Measurements from ENCODE around the gene CHMP2A. TPM values are rescaled to one million over a fixed set of nuclear protein-coding genes. Genes with fewer than 3 reads are reported as not detected.

The CHMP2A gene
- total RNA-seq, 1 experiment from 2014 or later = 112 TPM

DNA sequence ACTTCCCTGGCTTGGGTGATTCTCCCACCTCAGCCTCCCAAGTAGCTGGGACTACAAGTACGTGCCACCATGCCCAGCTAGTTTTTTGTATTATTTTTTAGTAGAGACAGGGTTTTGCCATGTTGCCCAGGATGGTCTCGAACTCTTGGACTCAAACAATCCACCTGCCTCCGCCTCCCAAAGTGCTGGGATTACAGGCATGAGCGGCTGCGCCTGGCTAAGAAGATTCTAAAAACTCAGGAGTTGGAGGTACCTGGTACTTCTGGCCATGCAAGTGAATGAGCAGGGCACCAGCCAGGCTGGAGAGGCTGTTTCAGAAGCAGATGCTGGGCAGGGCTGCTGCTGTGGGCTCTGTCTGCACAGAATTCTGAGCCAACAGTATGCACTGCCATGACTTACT is 12.1 kb upstream of the CHMP2A start:
- POLR2A ChIA-PET = no interaction called here
- no peaks in the 10 kb centered on the region for H3K9me3 Mint-ChIP-seq (ENCODE audit: unreplicated experiment)

DNA sequence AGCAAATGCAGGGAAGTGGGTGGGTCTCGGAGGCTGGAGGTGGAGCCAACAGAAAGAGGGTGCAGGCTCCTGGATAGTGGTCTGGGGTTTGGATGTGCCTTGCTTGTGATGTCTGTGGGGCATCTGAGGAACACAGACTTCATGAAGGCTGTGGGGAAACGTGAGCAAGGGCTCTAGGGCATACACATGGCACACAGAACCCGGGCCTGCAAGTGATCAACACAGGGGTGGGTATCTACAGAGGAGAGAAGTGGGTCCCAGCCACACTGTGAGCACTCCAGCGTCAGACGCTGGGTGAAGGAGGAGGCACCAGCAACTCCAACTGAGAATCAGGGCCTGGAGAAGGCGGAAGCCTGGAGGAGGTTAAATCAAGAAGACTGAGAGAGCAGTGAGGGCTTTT is 8.9 kb upstream of the CHMP2A start:
- POLR2A ChIA-PET = no interaction called here
- Mint-ChIP-seq H3K27me3 (ENCODE audit: insufficient read depth, unreplicated experiment) (no peaks in the 10 kb centered on the region), H3K9me3 (ENCODE audit: unreplicated experiment) (no peaks in the 10 kb centered on the region), H3K27ac (ENCODE audit: unreplicated experiment) (peak overlapping the region; percentile 58), H3K4me3 (ENCODE audit: unreplicated experiment) (peak overlapping the region; percentile 99), H3K36me3 (ENCODE audit: insufficient read depth, unreplicated experiment) (peaks cover 86% of the 10 kb centered on the region), H3K4me1 (ENCODE audit: low read depth, unreplicated experiment) (peaks cover 19% of the 10 kb centered on the region)
- DNase-seq = no peak
- BruUV-seq (replicated peaks) = no TSS peak
- TF ChIP-seq, protein P1, sequence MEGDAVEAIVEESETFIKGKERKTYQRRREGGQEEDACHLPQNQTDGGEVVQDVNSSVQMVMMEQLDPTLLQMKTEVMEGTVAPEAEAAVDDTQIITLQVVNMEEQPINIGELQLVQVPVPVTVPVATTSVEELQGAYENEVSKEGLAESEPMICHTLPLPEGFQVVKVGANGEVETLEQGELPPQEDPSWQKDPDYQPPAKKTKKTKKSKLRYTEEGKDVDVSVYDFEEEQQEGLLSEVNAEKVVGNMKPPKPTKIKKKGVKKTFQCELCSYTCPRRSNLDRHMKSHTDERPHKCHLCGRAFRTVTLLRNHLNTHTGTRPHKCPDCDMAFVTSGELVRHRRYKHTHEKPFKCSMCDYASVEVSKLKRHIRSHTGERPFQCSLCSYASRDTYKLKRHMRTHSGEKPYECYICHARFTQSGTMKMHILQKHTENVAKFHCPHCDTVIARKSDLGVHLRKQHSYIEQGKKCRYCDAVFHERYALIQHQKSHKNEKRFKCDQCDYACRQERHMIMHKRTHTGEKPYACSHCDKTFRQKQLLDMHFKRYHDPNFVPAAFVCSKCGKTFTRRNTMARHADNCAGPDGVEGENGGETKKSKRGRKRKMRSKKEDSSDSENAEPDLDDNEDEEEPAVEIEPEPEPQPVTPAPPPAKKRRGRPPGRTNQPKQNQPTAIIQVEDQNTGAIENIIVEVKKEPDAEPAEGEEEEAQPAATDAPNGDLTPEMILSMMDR (IDR thresholded peaks at IDR 0.05; ENCODE audit: insufficient read depth in 1 of 2, low read depth in 1 of 2, low read length in 1 of 2, severe bottlenecking in 1 of 2, unreplicated experiment in 1 of 2) = no peak
- CTCF ChIA-PET = no interaction called here
- H3K4me1 ChIP-seq = peaks cover 4% of the 10 kb centered on the region; the same call in 1 of the 2 replicates
- intact Hi-C loops (cut with micrococcal nuclease; ENCODE audit: unreplicated experiment) = loop anchor here (1.0 kb wide), 1 partner anchor 8 kb away; no protein-coding TSS in a partner anchor
- no peaks in the 10 kb centered on the region for H3K9me3 ChIP-seq
- peak overlapping the region; percentile 53 for H3K4me3 ChIP-seq (ENCODE audit: low read depth, low read length)
- H3K27me3 ChIP-seq (replicated peaks; ENCODE audit: control insufficient read depth, insufficient read depth, low read length) = no peaks in the 10 kb centered on the region
- no peaks in the 10 kb centered on the region; the same call in 1 of the 2 replicates for H3K36me3 ChIP-seq (ENCODE audit: control insufficient read depth, insufficient read depth, low read length)

More for the DNA sequence above, 12.1 kb upstream of the CHMP2A start:
- no peak overlapping the region for H3K27ac Mint-ChIP-seq (ENCODE audit: unreplicated experiment)
- no peak overlapping the region for H3K4me3 Mint-ChIP-seq (ENCODE audit: unreplicated experiment)
- H3K4me1 Mint-ChIP-seq (ENCODE audit: low read depth, unreplicated experiment) = peaks cover 21% of the 10 kb centered on the region
- BruUV-seq (replicated peaks) = no TSS peak
- Histone ChIP-seq H3K36me3 (ENCODE audit: control insufficient read depth, insufficient read depth, low read length) (no peaks in the 10 kb centered on the region; the same call in 1 of the 2 replicates), H3K4me3 (ENCODE audit: low read depth, low read length) (no peak overlapping the region), H3K4me1 (0 out of 2 replicates have a peak, but pooled peaks cover 1% of the 10 kb centered on the region), H3K27me3 (replicated peaks; ENCODE audit: control insufficient read depth, insufficient read depth, low read length) (no peaks in the 10 kb centered on the region), H3K9me3 (no peaks in the 10 kb centered on the region)
- intact Hi-C loops (cut with micrococcal nuclease; ENCODE audit: unreplicated experiment) = no loop called here
- TF ChIP-seq, protein P1 (IDR thresholded peaks at IDR 0.05; ENCODE audit: insufficient read depth in 1 of 2, low read depth in 1 of 2, low read length in 1 of 2, severe bottlenecking in 1 of 2, unreplicated experiment in 1 of 2) = no peak
- H3K36me3 Mint-ChIP-seq (ENCODE audit: insufficient read depth, unreplicated experiment) = peaks cover 60% of the 10 kb centered on the region
- no peaks in the 10 kb centered on the region for H3K27me3 Mint-ChIP-seq (ENCODE audit: insufficient read depth, unreplicated experiment)
- CTCF ChIA-PET = no interaction called here
- peak in 1 of 2 experiments; percentile 19 for DNase-seq

DNA sequence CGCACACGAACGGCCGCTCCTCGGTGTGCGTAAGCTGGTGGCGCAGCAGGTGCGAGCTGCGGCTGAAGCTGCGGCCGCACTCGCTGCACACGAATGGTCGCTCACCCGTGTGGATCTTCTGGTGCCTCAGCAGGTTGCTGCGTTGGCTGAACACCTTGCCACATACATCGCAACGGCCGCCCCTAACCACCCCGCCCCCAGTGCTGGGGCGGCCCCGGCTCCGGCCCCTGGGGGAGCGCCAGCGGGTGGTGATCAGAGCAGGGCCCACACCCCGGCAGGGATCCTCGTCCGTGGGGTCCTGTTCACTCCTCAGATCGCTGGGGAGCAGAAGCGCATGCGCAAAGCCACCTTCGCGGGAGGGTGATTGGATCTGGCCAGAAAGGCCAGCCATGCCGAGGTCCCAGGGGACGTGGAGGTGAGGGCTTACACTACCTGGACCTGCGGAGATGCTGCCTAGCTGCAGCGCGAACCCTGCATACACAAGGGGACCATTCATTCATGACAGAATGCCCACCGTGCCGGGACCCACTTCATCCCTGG is 8.2 kb upstream of the CHMP2A start:
- no peaks in the 10 kb centered on the region for H3K9me3 Mint-ChIP-seq (ENCODE audit: unreplicated experiment)
- DNase-seq = peak; percentile 80
- intact Hi-C loops (cut with micrococcal nuclease; ENCODE audit: unreplicated experiment) = loop anchor here (1.0 kb wide), 1 partner anchor 9 kb away; no protein-coding TSS in a partner anchor
- no peaks in the 10 kb centered on the region for H3K27me3 ChIP-seq (replicated peaks; ENCODE audit: control insufficient read depth, insufficient read depth, low read length)
- H3K4me1 Mint-ChIP-seq (ENCODE audit: low read depth, unreplicated experiment) = peaks cover 19% of the 10 kb centered on the region
- H3K9me3 ChIP-seq = no peaks in the 10 kb centered on the region
- H3K36me3 Mint-ChIP-seq (ENCODE audit: insufficient read depth, unreplicated experiment) = peaks cover 86% of the 10 kb centered on the region
- BruUV-seq (replicated peaks) = no TSS peak
- H3K27me3 Mint-ChIP-seq (ENCODE audit: insufficient read depth, unreplicated experiment) = no peaks in the 10 kb centered on the region
- peak overlapping the region; percentile 99 for H3K4me3 Mint-ChIP-seq (ENCODE audit: unreplicated experiment)
- peak overlapping the region; percentile 53 for H3K4me3 ChIP-seq (ENCODE audit: low read depth, low read length)
- H3K4me1 ChIP-seq = peaks cover 4% of the 10 kb centered on the region; the same call in 1 of the 2 replicates
- TF ChIP-seq, protein P1 (IDR thresholded peaks at IDR 0.05; ENCODE audit: insufficient read depth in 1 of 2, low read depth in 1 of 2, low read length in 1 of 2, severe bottlenecking in 1 of 2, unreplicated experiment in 1 of 2) = no peak
- peak overlapping the region; percentile 58 for H3K27ac Mint-ChIP-seq (ENCODE audit: unreplicated experiment)
- POLR2A ChIA-PET = interaction anchor here (0.9 to 1.1 kb wide), 2 partner anchors 9 to 11 kb away, joined by 4 read pairs; partner anchors contain the start of gene CHMP2A
- H3K36me3 ChIP-seq (ENCODE audit: control insufficient read depth, insufficient read depth, low read length) = no peaks in the 10 kb centered on the region; the same call in 1 of the 2 replicates
- CTCF ChIA-PET = interaction anchor here (1.3 kb wide), 1 partner anchor 19 kb away, joined by 3 read pairs; the partner anchor contains the start of gene TRIM28

Measured in Caco-2 (cell line).